ENCODE results near the gene ARHGAP44.

DNA sequence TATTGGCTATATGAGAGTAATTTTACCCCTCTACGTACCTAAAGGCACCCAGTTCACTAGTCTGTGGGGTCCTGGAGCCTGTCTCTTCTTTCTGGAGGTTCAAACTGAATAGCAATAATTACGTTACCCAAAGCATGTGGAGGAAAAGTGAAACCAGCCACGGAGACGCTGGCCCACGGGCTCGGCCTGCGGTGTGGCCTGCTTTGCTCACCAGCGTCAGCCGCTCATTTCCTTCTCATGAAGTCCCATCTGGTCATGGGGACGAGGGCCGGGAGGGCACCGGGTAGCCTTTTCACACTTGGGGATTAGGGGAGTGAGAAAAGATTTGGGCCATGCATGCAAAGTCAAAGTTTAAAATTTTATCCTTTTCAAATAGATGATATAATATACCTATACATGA, 201.6 kb downstream of the ARHGAP44 start:
- TF ChIP-seq CTCF (IDR thresholded peaks at IDR 0.05) (no peak), POLR2AphosphoS5 (IDR thresholded peaks at IDR 0.05) (no peak), EP300 (IDR thresholded peaks at IDR 0.05) (no peak), POLR2A (IDR thresholded peaks at IDR 0.05; ENCODE audit: low read depth) (no peak)

All from esophagus muscularis mucosa (tissue), 4 donors.